GM10266 (cell line): ENCODE results near the gene ARHGEF12.

Experiments
- DNase-seq: peaks from one replicate; pipeline ENCODE4 v3.0.0; 2012; ENCODE audit errors: extremely low spot score
- TF ChIP-seq, protein P1 (sequence below): IDR thresholded peaks from 2 replicates; pipeline ENCODE4 v1.5.1; 2012; ENCODE audit warnings: mild to moderate bottlenecking, low read depth; ENCODE audit not compliant: control insufficient read depth, insufficient read depth; ENCODE audit errors: missing control alignments

Gene ARHGEF12

DNA sequence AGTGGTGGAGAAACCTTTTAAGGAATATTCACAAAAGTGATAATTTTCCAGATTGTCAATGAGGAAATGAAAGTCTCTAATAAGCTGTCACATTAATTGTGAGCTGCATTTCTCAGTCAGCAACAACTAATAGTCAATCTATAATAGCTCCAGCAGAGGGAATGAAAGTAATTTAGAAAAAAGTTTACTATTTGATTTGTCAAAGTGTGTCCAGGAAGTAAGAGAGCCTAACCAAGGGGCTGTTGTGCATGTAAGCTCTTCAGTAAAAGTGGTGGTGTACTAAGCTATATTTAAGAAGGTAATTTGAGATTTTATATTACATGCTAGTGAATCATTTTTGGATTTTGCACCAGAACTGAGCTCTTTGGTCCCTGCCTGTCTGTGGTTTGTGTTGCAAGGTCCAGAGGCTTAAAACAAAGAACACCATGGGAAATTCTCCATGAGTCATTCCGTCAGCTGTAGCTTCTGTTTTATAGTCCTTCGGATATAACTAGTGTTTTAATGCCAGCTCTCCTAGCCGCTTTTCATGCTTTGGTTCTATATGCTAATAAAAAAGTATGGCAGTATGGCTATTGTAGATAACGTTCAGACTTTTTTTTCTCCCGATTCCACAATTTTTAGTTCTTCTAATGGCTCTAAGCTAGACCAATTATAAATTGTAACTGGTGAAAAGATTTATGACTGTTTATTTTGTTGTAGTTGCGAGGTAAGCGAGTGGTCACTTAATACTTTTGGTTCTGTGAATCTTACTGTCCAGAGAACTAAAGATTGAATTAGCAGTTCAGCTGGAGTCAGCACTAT lies 64.6 kb downstream of the ARHGEF12 start:
- TF ChIP-seq, protein P1, sequence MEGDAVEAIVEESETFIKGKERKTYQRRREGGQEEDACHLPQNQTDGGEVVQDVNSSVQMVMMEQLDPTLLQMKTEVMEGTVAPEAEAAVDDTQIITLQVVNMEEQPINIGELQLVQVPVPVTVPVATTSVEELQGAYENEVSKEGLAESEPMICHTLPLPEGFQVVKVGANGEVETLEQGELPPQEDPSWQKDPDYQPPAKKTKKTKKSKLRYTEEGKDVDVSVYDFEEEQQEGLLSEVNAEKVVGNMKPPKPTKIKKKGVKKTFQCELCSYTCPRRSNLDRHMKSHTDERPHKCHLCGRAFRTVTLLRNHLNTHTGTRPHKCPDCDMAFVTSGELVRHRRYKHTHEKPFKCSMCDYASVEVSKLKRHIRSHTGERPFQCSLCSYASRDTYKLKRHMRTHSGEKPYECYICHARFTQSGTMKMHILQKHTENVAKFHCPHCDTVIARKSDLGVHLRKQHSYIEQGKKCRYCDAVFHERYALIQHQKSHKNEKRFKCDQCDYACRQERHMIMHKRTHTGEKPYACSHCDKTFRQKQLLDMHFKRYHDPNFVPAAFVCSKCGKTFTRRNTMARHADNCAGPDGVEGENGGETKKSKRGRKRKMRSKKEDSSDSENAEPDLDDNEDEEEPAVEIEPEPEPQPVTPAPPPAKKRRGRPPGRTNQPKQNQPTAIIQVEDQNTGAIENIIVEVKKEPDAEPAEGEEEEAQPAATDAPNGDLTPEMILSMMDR = no peak
- DNase-seq = no peak

DNA sequence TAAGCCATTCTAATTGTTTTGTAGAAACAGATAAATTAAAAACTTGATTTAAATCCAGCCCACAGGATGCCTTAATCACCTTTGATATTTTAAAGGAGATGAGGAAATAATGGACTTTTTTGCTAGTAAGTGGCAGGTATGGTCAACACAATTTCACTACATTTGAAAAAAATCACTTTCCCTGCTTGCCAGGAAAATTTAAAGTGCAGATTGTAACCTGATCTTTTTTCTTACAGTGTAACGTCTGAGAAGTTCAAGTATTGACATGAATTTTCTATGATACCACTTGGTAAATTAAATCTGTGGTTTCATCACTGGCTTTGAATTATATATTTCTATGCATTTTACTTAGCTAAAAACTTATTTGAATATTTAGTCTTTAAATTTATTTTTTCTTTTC lies 65.3 kb downstream of the ARHGEF12 start:
- DNase-seq = no peak
- TF ChIP-seq, protein P1 = no peak

DNA sequence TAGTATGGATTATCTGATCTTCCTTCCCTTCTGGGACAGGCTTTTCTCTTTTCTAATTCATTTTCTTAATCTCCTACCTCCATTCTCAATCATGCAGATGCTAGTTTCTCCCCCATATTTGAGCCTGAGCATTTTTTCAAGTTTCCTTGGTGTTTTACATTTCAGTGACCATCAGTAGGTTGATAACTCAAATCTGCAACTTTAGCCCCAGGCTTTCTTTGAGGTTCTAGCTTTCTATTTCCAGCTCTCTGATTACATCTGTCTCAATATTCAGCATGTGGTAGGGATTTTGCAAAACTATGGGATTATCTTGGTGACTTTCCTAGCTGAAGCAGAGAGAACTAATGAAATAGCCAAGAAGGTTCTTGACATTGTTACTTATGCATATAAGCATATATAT lies 67.8 kb downstream of the ARHGEF12 start:
- DNase-seq = no peak
- TF ChIP-seq, protein P1 = no peak

DNA sequence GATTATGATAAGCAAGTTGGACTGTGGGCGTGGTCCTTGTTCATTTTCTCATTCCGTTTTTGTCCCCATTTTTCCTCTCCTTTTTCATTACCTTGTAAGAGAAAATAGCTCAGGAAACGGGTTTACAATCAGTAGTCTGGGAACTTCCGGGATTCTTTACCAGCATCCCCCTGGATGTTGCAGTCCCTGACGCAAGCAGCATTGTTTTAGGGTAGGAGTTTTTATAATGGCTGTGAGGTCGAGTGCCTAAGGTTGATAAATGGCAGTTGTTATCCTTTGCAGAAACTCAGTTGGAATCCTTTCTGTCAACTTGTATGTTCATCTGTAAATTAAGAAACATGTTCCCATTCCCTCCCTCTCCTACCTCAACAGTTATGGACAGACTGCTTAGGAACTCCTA lies 68.3 kb downstream of the ARHGEF12 start:
- TF ChIP-seq, protein P1 = no peak
- DNase-seq = no peak

DNA sequence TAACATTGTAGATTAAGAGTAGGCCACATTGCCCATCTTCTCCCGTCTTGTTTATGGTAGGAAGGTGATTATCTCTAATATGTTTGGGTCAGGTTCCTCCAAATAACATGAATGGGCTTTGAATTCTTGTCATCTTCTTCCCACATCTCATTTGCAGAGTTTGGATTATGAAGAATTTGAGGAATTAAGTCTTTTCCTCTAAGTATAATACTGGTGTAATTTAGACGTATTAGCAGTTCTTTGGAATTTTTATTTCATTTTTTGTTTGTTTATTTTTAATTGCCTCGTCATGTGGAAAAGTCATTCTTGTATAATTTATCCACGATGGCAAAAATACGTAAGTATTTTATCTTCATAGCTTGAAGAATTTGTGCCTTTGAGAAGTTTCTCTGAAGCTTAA lies 73.4 kb downstream of the ARHGEF12 start:
- DNase-seq = no peak
- TF ChIP-seq, protein P1 = no peak

DNA sequence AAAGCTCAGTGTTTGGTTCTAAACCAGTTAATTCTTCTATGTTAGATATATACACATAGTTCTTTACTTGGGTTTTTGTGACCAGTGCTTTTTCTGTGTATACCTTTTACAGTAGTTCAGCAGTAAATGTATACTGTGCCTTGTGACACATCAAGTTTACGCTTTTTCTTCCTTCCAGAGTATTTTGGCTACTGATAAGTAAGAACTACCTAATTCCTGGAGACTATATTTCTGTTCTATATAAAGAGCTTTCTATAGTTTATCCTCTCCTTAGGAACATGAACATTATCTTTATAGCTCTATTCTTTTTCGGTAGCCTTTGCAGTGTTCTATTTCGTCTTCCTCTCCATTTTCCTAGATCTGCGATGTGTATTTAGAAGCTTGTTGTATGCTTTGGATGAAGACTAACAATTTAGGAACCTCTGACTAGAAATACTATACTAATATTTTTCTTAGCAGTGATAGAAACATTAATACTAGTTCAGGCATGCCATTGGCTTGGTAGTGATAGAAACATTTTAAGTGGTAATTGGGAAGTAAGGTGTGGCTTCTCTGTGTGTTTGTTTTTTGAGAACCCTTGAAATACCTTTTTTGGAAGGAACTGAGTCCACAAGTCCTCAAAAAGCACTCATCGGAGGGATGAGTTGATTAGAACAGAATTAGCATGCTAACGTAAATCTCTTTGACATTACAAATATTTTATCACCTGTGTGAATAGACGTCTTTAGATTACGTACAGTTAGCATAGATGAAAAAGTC lies 74.6 kb downstream of the ARHGEF12 start:
- TF ChIP-seq, protein P1 = no peak
- DNase-seq = no peak

DNA sequence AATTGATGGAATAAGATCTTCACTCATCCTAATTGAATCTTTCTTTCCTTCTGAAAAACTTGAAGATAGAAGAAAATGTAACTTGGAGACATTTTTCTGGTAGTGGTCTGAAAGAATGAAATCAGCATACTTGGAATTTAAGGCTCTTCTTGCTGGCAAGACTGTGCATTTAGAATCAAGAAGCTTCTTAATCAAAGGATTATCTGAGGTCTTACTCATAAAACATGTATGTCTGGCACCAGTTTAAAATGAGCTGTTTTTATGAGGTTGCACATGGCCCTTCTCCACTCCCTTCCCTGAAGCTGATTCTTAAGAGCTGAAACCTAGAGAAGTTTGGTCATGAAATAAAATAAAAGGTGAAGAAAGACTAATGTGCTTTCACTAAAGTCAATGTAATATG lies 77.3 kb downstream of the ARHGEF12 start:
- DNase-seq = no peak
- TF ChIP-seq, protein P1 = no peak
